ENCODE data around the gene ESRP2.

The ESRP2 gene

DNA sequence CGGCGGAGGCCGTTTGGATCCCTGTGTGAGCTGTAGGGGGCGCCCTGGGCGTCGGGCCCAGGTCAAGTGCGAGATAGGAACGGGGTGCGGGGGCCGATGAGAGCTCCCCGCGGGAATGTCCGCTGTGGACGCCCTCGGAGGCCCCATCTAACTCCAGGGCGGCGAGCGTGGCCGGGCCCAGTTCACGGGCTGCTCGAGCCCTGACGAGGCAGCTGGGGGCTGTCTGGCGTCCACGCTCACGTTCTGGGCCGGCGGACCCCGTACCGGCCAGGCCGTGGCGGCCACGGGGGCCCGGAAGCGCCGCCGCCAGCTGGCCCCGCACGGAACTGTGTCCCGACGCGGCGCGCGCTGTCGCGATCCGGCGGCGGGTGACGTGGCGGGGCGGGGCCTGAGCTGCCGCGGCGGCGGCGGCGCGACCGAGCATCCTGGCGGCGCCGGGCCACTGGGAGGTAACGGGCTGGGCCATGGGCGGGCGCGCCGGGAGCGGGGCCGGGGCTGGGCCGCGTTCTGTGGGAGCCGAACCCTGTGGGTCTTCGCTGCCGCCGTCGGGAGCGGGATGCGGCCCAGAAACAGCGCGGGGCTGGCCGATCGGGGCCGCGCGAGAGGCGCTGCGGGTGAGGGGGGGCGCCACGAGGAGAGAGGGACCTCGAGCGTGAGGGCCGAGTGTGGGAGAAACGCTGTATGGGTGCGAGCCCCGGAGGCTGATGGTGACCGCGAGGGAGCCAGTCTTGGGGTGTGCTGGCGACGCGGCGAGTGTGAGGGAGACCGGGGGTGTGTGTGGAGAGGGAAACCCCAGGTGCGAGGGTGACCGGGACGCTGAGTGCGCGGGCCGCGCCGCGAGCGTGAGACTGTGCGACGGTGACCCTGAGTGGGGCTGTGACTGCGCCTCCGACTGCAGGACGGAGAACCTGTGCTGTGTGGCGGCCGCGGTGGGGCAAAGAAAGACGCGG is 28.5 kb upstream of the ESRP2 start, which contains the start of gene SLC7A6 (continued):
- 0 out of 2 replicates have a peak, but pooled peaks have one; percentile 31 for TF ChIP-seq ZBTB8A (tag by site-specific recombination; IDR thresholded peaks at IDR 0.05)
- no peak for TF ChIP-seq ZNF768 (tag by site-specific recombination; IDR thresholded peaks at IDR 0.05)
- TF ChIP-seq, protein P1, sequence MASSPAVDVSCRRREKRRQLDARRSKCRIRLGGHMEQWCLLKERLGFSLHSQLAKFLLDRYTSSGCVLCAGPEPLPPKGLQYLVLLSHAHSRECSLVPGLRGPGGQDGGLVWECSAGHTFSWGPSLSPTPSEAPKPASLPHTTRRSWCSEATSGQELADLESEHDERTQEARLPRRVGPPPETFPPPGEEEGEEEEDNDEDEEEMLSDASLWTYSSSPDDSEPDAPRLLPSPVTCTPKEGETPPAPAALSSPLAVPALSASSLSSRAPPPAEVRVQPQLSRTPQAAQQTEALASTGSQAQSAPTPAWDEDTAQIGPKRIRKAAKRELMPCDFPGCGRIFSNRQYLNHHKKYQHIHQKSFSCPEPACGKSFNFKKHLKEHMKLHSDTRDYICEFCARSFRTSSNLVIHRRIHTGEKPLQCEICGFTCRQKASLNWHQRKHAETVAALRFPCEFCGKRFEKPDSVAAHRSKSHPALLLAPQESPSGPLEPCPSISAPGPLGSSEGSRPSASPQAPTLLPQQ (tag by site-specific recombination; IDR thresholded peaks at IDR 0.05) = peak; percentile 80
- 0 out of 2 replicates have a peak, but pooled peaks have one; percentile 31 for TF ChIP-seq ZNF394 (tag by site-specific recombination; IDR thresholded peaks at IDR 0.05; ENCODE audit: borderline replicate concordance)
- peak; percentile 62; the same call in 1 of the 2 replicates for TF ChIP-seq ZNF785 (tag by site-specific recombination; IDR thresholded peaks at IDR 0.05)
- peak; percentile 85 for TF ChIP-seq ZNF777 (tag by site-specific recombination; IDR thresholded peaks at IDR 0.05; ENCODE audit: borderline replicate concordance)
- TF ChIP-seq ZNF776 (tag by site-specific recombination; IDR thresholded peaks at IDR 0.05; ENCODE audit: borderline replicate concordance) = no peak
- peak; percentile 32; the same call in 1 of the 2 replicates for TF ChIP-seq ZNF629 (tag by site-specific recombination; IDR thresholded peaks at IDR 0.05)
- peak; percentile 57; the same call in 1 of the 2 replicates for TF ChIP-seq ZNF324 (tag by site-specific recombination; IDR thresholded peaks at IDR 0.05)

DNA sequence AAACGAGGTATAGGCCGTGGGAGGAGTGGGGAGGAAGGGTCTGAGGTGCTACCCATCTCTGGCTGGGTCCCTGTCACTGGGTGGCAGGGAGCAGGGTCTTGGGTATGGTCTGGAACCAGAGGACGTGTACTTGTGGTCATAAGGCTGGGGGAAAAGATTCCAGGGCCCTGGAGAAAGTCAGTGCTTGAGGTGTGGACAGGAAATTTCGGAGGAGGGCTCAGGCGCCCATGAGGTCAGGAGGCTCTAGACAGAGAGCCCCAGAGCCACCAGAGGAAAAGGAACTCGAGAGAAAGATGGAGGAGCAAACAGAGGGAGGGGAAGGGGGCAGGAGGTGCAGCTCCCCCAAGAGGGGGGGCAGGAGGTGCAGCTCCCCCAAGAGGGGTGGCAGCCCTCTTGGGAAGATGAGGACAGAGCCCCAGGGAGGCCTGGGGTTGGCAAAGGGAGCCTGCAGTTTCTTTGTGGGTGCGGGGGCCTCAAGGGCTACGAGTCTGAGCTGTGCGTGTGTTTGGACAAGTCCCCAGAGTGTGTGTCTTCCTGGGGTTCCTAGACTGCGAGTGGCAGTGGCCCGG is 27.7 kb upstream of the ESRP2 start:
- ChIA-PET POLR2A (interaction anchor here (0.9 to 4.5 kb wide), 10 partner anchors 9 to 179 kb away, joined by 3 to 40 read pairs (median 6); partner anchors contain the start of genes NFATC3, PLA2G15, PRMT7 and SLC7A6OS), CTCF (interaction anchor here (0.5 to 8.2 kb wide), 26 partner anchors 9 to 1247 kb away, joined by 3 to 151 read pairs (median 5); partner anchors contain the start of genes NFATC3, PLA2G15, PRMT7 and SLC7A6OS)
- Histone ChIP-seq H3K4me1 (ENCODE audit: control insufficient read depth, insufficient read depth, low read length) (peaks cover 14% of the 10 kb centered on the region), H3K27ac (ENCODE audit: extremely low read depth, low read depth, low read length) (peak overlapping the region; percentile 87; the same call in 1 of the 2 replicates), H3K4me3 (ENCODE audit: low read depth, low read length) (peak overlapping the region; percentile 78), H3K36me3 (ENCODE audit: control insufficient read depth in 2 of 2, insufficient read depth in 1 of 2, low read length in 2 of 2) (peaks cover 0 to 17% of the 10 kb centered on the region in 2 experiments; a peak in 2 of 3 replicates), H3K9me3 (ENCODE audit: control insufficient read depth, insufficient read depth, low read depth, low read length) (no peaks in the 10 kb centered on the region)
- TF ChIP-seq, protein P2, sequence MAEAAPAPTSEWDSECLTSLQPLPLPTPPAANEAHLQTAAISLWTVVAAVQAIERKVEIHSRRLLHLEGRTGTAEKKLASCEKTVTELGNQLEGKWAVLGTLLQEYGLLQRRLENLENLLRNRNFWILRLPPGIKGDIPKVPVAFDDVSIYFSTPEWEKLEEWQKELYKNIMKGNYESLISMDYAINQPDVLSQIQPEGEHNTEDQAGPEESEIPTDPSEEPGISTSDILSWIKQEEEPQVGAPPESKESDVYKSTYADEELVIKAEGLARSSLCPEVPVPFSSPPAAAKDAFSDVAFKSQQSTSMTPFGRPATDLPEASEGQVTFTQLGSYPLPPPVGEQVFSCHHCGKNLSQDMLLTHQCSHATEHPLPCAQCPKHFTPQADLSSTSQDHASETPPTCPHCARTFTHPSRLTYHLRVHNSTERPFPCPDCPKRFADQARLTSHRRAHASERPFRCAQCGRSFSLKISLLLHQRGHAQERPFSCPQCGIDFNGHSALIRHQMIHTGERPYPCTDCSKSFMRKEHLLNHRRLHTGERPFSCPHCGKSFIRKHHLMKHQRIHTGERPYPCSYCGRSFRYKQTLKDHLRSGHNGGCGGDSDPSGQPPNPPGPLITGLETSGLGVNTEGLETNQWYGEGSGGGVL (tag by site-specific recombination; IDR thresholded peaks at IDR 0.05) = peak; percentile 74
- TF ChIP-seq ZNF76 (tag by site-specific recombination; IDR thresholded peaks at IDR 0.05; ENCODE audit: borderline replicate concordance, low read depth) (0 out of 2 replicates have a peak, but pooled peaks have one; percentile 16), ZNF571 (tag by site-specific recombination; IDR thresholded peaks at IDR 0.05) (no peak), ZNF792 (tag by site-specific recombination; IDR thresholded peaks at IDR 0.05) (no peak), GLIS1 (tag by site-specific recombination; IDR thresholded peaks at IDR 0.05) (peak; percentile 67), ZNF660 (tag by site-specific recombination; IDR thresholded peaks at IDR 0.05) (no peak), SP7 (tag by site-specific recombination; IDR thresholded peaks at IDR 0.05) (peak; percentile 52; the same call in 1 of the 2 replicates), ZNF560 (tag by site-specific recombination; IDR thresholded peaks at IDR 0.05; ENCODE audit: borderline replicate concordance) (no peak), ZBTB20 (tag by site-specific recombination; IDR thresholded peaks at IDR 0.05) (peak; percentile 10; the same call in 1 of the 2 replicates), ZNF157 (tag by site-specific recombination; IDR thresholded peaks at IDR 0.05) (no peak), FEZF1 (tag by site-specific recombination; IDR thresholded peaks at IDR 0.05) (peak; percentile 50), ZNF48 (tag by site-specific recombination; IDR thresholded peaks at IDR 0.05) (no peak), ZNF391 (tag by site-specific recombination; IDR thresholded peaks at IDR 0.05; ENCODE audit: borderline replicate concordance, low read depth) (no peak), GLIS2 (tag by site-specific recombination; IDR thresholded peaks at IDR 0.05) (peak; percentile 77), RBAK (tag by site-specific recombination; IDR thresholded peaks at IDR 0.05) (no peak), ZNF585B (tag by site-specific recombination; IDR thresholded peaks at IDR 0.05) (no peak)
- TF ChIP-seq, protein P3, sequence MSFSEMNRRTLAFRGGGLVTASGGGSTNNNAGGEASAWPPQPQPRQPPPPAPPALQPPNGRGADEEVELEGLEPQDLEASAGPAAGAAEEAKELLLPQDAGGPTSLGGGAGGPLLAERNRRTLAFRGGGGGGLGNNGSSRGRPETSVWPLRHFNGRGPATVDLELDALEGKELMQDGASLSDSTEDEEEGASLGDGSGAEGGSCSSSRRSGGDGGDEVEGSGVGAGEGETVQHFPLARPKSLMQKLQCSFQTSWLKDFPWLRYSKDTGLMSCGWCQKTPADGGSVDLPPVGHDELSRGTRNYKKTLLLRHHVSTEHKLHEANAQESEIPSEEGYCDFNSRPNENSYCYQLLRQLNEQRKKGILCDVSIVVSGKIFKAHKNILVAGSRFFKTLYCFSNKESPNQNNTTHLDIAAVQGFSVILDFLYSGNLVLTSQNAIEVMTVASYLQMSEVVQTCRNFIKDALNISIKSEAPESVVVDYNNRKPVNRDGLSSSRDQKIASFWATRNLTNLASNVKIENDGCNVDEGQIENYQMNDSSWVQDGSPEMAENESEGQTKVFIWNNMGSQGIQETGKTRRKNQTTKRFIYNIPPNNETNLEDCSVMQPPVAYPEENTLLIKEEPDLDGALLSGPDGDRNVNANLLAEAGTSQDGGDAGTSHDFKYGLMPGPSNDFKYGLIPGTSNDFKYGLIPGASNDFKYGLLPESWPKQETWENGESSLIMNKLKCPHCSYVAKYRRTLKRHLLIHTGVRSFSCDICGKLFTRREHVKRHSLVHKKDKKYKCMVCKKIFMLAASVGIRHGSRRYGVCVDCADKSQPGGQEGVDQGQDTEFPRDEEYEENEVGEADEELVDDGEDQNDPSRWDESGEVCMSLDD (tag by site-specific recombination; IDR thresholded peaks at IDR 0.05) = peak; percentile 84
- TF ChIP-seq, protein P4, sequence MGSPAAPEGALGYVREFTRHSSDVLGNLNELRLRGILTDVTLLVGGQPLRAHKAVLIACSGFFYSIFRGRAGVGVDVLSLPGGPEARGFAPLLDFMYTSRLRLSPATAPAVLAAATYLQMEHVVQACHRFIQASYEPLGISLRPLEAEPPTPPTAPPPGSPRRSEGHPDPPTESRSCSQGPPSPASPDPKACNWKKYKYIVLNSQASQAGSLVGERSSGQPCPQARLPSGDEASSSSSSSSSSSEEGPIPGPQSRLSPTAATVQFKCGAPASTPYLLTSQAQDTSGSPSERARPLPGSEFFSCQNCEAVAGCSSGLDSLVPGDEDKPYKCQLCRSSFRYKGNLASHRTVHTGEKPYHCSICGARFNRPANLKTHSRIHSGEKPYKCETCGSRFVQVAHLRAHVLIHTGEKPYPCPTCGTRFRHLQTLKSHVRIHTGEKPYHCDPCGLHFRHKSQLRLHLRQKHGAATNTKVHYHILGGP (tag by site-specific recombination; IDR thresholded peaks at IDR 0.05) = peak; percentile 56; the same call in 1 of the 2 replicates

All from HEK293 (cell line).